NT2/D1 (cell line): Measurements from ENCODE around the gene DDX39A.
"Not testable (repeated sequence)": the region's sequence is repeated elsewhere in the genome, so short reads cannot be mapped to it uniquely, and the experiment has no call there.

Experiments
- SUZ12 ChIP-seq: IDR thresholded peaks from 2 replicates; pipeline ENCODE4 v1.6.1; 2011; ENCODE audit not compliant: insufficient read length, insufficient read depth; ENCODE audit errors: extremely low read depth
- YY1 ChIP-seq: IDR thresholded peaks from 2 replicates; pipeline ENCODE4 v1.6.1; 2011; ENCODE audit not compliant: insufficient read length, insufficient read depth
- ZNF274 ChIP-seq: IDR thresholded peaks from 2 replicates; pipeline ENCODE4 v1.6.1; 2011; ENCODE audit warnings: mild to moderate bottlenecking, low read depth, low read length

DNA sequence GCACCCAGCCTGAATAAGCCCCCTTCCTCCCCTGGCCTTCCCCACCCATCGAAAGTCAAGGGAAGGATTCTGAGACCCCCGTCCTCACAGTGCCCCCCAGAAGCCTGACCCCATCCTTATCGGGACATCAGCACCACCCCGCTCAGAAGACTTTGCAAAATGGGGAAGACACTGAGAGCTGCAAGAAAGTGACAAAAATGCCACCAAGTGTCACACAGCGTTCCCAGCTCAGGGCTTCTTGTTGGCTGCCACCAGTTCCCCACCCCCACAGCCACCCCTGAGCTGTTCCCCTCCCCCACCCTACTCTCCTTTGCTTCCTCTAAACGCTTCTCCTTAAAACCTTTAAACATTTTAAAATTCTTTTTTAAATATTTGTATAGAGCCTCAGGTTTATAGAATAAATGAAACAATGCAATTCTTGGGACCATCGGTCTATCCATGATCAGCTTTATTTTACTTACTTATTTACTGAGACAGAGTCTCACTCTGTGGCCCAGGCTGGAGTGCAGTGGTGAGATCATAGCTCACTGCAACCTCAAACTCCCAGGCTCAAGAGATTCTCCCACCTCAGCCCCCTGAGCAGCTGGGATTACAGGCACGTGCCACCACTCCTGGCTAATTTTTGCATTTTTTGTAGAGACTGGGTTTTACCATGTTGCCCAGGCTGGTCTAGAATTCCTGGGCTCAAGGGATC is 46.6 kb downstream of the DDX39A start:
- TF ChIP-seq SUZ12, ZNF274, YY1: not testable (repeated sequence)
